H1 (cell line): ENCODE measurements around the gene MORF4L1. TPM values are rescaled to one million over a fixed set of nuclear protein-coding genes. Genes with fewer than 3 reads are reported as not detected.

Experiments used
- SIRT6 ChIP-seq: IDR thresholded peaks from one replicate; pipeline ENCODE4 v1.7.1; 2012; ENCODE audit warnings: low read length, inconsistent platforms
- YY1 ChIP-seq: IDR thresholded peaks from 2 replicates; pipeline ENCODE4 v1.6.1; 2011; ENCODE audit warnings: low read depth, mild to moderate bottlenecking, low read length
- polyA plus RNA-seq, 7 experiments: library from polyadenylated mRNA; depleted of rRNA in 3 of 7; stranded (reverse) in 5 of 7; unstranded in 2 of 7; fragments of >200 nt in 5 of 7; fragments of 200-250 nt in 2 of 7; gene quantifications; 1 replicate in 5 of 7; 2 replicates in 1 of 7; 4 replicates in 1 of 7; pipeline versions ENCODE4 v1.2.1 to v1.2.3, GENCODE V29; 2011 to 2013; ENCODE audit warnings: missing spikeins in 2 of 7, mixed read lengths in 2 of 7
- total RNA-seq: library from RNA; stranded (reverse); fragmentation: NEBNext Ultra II Directional; extraction: Animal tissue kit (Norgen Biotek cat#: 25700); gene quantifications from 2 replicates; pipeline ENCODE4 v1.2.1, GENCODE V29; 2021
- TF ChIP-seq, protein P1 (sequence below): fragments of 300-600 bp; sonication (generic); IDR thresholded peaks from 2 replicates; pipeline ENCODE4 v1.7.1; 2012; ENCODE audit warnings: low read length, moderate library complexity, mild to moderate bottlenecking, inconsistent platforms; ENCODE audit not compliant: insufficient replicate concordance

MORF4L1 gene
- total and polyA plus RNA-seq, 2 of the 8 experiments (the other 6 are each of a cell fraction or from before 2014, with no cell fraction given) = 260 to 533 TPM

DNA sequence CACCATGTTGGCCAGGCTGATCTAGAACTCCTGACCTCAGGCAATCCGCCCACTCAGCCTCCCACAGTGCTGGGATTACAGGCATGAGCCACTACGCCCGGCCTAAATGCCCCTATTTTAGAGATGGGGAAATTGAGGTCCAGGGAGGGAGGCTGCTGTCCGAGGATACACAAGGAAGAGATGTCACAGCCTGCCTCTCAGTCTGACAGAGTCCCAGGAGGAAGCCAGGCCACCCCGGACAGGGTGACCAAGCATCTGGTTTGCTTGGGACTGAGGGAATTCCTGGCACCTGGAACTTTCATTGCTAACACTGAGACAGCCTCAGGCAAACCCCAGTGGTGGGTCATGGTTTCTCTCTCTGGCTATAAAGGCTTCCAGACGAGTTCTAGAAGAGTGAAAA lies 30.8 kb upstream of the MORF4L1 start (continued):
- TF ChIP-seq, protein P1, sequence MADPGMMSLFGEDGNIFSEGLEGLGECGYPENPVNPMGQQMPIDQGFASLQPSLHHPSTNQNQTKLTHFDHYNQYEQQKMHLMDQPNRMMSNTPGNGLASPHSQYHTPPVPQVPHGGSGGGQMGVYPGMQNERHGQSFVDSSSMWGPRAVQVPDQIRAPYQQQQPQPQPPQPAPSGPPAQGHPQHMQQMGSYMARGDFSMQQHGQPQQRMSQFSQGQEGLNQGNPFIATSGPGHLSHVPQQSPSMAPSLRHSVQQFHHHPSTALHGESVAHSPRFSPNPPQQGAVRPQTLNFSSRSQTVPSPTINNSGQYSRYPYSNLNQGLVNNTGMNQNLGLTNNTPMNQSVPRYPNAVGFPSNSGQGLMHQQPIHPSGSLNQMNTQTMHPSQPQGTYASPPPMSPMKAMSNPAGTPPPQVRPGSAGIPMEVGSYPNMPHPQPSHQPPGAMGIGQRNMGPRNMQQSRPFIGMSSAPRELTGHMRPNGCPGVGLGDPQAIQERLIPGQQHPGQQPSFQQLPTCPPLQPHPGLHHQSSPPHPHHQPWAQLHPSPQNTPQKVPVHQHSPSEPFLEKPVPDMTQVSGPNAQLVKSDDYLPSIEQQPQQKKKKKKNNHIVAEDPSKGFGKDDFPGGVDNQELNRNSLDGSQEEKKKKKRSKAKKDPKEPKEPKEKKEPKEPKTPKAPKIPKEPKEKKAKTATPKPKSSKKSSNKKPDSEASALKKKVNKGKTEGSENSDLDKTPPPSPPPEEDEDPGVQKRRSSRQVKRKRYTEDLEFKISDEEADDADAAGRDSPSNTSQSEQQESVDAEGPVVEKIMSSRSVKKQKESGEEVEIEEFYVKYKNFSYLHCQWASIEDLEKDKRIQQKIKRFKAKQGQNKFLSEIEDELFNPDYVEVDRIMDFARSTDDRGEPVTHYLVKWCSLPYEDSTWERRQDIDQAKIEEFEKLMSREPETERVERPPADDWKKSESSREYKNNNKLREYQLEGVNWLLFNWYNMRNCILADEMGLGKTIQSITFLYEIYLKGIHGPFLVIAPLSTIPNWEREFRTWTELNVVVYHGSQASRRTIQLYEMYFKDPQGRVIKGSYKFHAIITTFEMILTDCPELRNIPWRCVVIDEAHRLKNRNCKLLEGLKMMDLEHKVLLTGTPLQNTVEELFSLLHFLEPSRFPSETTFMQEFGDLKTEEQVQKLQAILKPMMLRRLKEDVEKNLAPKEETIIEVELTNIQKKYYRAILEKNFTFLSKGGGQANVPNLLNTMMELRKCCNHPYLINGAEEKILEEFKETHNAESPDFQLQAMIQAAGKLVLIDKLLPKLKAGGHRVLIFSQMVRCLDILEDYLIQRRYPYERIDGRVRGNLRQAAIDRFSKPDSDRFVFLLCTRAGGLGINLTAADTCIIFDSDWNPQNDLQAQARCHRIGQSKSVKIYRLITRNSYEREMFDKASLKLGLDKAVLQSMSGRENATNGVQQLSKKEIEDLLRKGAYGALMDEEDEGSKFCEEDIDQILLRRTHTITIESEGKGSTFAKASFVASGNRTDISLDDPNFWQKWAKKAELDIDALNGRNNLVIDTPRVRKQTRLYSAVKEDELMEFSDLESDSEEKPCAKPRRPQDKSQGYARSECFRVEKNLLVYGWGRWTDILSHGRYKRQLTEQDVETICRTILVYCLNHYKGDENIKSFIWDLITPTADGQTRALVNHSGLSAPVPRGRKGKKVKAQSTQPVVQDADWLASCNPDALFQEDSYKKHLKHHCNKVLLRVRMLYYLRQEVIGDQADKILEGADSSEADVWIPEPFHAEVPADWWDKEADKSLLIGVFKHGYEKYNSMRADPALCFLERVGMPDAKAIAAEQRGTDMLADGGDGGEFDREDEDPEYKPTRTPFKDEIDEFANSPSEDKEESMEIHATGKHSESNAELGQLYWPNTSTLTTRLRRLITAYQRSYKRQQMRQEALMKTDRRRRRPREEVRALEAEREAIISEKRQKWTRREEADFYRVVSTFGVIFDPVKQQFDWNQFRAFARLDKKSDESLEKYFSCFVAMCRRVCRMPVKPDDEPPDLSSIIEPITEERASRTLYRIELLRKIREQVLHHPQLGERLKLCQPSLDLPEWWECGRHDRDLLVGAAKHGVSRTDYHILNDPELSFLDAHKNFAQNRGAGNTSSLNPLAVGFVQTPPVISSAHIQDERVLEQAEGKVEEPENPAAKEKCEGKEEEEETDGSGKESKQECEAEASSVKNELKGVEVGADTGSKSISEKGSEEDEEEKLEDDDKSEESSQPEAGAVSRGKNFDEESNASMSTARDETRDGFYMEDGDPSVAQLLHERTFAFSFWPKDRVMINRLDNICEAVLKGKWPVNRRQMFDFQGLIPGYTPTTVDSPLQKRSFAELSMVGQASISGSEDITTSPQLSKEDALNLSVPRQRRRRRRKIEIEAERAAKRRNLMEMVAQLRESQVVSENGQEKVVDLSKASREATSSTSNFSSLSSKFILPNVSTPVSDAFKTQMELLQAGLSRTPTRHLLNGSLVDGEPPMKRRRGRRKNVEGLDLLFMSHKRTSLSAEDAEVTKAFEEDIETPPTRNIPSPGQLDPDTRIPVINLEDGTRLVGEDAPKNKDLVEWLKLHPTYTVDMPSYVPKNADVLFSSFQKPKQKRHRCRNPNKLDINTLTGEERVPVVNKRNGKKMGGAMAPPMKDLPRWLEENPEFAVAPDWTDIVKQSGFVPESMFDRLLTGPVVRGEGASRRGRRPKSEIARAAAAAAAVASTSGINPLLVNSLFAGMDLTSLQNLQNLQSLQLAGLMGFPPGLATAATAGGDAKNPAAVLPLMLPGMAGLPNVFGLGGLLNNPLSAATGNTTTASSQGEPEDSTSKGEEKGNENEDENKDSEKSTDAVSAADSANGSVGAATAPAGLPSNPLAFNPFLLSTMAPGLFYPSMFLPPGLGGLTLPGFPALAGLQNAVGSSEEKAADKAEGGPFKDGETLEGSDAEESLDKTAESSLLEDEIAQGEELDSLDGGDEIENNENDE = no peak
- TF ChIP-seq SIRT6 (no peak), YY1 (no peak)
